Measurements from ENCODE around the gene DNASE1L2. TPM values are rescaled to one million over a fixed set of nuclear protein-coding genes. Genes with fewer than 3 reads are reported as not detected.

Gene DNASE1L2
- total RNA-seq, 1 donor from 2014 or later = 2.1 TPM

DNA sequence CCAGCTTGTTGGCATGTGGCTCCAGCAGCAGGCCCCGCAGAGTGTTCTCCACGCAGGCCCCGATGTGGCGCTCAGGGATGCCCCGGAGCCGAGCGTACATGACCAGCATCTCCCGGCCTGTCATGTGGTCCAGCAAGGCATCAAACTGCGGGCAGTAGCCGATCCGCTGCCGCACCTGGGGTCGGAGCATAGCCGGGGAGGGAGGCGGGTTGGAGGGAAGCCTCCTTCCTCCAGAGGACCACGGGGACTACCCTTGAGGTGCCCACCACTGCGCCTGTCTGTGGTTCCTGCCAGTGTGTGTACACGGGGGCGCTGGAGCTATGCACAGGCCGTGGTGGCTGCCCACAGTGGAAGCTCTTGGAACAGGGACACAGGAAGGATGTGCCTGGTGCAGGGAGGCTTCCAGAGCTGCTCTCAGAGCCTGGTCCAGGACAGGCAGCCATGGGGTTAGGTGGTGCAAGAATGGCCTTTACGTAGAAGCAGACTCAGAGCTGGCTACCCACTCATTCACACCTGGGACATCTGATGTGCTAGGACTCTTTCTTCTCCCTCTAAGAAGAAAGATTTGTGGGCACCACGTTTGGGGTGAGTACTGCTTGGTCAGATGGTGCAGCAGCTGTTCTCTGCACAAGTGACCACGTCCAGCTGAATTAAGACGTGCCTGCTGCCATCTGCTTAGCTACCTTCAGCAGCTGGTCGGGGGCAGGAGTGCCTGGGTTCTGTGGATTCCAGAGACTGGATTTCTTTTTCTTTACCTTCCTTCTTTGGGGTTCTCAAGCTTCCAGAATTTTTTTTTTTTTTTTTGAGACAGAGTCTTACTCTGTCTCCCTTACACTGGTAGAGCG lies 42.9 kb downstream of the DNASE1L2 start:
- Mint-ChIP-seq H3K36me3 (ENCODE audit: insufficient read depth) (no peaks in the 10 kb centered on the region), H3K27me3 (peaks cover 8% of the 10 kb centered on the region), H3K4me3 (ENCODE audit: low read depth) (no peak overlapping the region), H3K9me3 (ENCODE audit: low read depth) (no peaks in the 10 kb centered on the region), H3K4me1 (ENCODE audit: low read depth) (no peaks in the 10 kb centered on the region), H3K27ac (no peak overlapping the region)
- TF ChIP-seq, protein P1, sequence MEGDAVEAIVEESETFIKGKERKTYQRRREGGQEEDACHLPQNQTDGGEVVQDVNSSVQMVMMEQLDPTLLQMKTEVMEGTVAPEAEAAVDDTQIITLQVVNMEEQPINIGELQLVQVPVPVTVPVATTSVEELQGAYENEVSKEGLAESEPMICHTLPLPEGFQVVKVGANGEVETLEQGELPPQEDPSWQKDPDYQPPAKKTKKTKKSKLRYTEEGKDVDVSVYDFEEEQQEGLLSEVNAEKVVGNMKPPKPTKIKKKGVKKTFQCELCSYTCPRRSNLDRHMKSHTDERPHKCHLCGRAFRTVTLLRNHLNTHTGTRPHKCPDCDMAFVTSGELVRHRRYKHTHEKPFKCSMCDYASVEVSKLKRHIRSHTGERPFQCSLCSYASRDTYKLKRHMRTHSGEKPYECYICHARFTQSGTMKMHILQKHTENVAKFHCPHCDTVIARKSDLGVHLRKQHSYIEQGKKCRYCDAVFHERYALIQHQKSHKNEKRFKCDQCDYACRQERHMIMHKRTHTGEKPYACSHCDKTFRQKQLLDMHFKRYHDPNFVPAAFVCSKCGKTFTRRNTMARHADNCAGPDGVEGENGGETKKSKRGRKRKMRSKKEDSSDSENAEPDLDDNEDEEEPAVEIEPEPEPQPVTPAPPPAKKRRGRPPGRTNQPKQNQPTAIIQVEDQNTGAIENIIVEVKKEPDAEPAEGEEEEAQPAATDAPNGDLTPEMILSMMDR (IDR thresholded peaks at IDR 0.05; ENCODE audit: unreplicated experiment) = no peak
- no peak for DNase-seq (ENCODE audit: low spot score, unreplicated experiment)

GRCh38 chr16:2280461-2280860 lies 44.2 kb downstream of the DNASE1L2 start:
- no peak overlapping the region for H3K27ac Mint-ChIP-seq
- H3K36me3 Mint-ChIP-seq (ENCODE audit: insufficient read depth) = no peaks in the 10 kb centered on the region
- DNase-seq (ENCODE audit: low spot score, unreplicated experiment) = no peak
- H3K27me3 Mint-ChIP-seq = peaks cover 8% of the 10 kb centered on the region
- no peaks in the 10 kb centered on the region for H3K4me1 Mint-ChIP-seq (ENCODE audit: low read depth)
- H3K4me3 Mint-ChIP-seq (ENCODE audit: low read depth) = no peak overlapping the region
- TF ChIP-seq, protein P1 (IDR thresholded peaks at IDR 0.05; ENCODE audit: unreplicated experiment) = no peak
- no peaks in the 10 kb centered on the region for H3K9me3 Mint-ChIP-seq (ENCODE audit: low read depth)

GRCh38 chr16:2280981-2281542 lies 44.8 kb downstream of the DNASE1L2 start:
- Mint-ChIP-seq H3K36me3 (ENCODE audit: insufficient read depth) (no peaks in the 10 kb centered on the region), H3K4me1 (ENCODE audit: low read depth) (no peaks in the 10 kb centered on the region), H3K4me3 (ENCODE audit: low read depth) (no peak overlapping the region), H3K9me3 (ENCODE audit: low read depth) (no peaks in the 10 kb centered on the region), H3K27ac (no peak overlapping the region), H3K27me3 (peaks cover 8% of the 10 kb centered on the region)
- TF ChIP-seq, protein P1 (IDR thresholded peaks at IDR 0.05; ENCODE audit: unreplicated experiment) = no peak
- DNase-seq (ENCODE audit: low spot score, unreplicated experiment) = no peak

GRCh38 chr16:2282262-2282661 lies 46.0 kb downstream of the DNASE1L2 start:
- TF ChIP-seq, protein P1 (IDR thresholded peaks at IDR 0.05; ENCODE audit: unreplicated experiment) = no peak
- no peak for DNase-seq (ENCODE audit: low spot score, unreplicated experiment)
- Mint-ChIP-seq H3K4me3 (ENCODE audit: low read depth) (no peak overlapping the region), H3K9me3 (ENCODE audit: low read depth) (no peaks in the 10 kb centered on the region), H3K4me1 (ENCODE audit: low read depth) (no peaks in the 10 kb centered on the region), H3K27ac (no peak overlapping the region), H3K27me3 (peaks cover 8% of the 10 kb centered on the region), H3K36me3 (ENCODE audit: insufficient read depth) (no peaks in the 10 kb centered on the region)

- Mint-ChIP-seq H3K36me3 (ENCODE audit: insufficient read depth) (no peaks in the 10 kb centered on the region), H3K9me3 (ENCODE audit: low read depth) (no peaks in the 10 kb centered on the region), H3K27me3 (peaks cover 8% of the 10 kb centered on the region), H3K4me1 (ENCODE audit: low read depth) (no peaks in the 10 kb centered on the region), H3K4me3 (ENCODE audit: low read depth) (no peak overlapping the region), H3K27ac (peak overlapping the region; percentile 82)
- no peak for DNase-seq (ENCODE audit: low spot score, unreplicated experiment)
- TF ChIP-seq, protein P1 (IDR thresholded peaks at IDR 0.05; ENCODE audit: unreplicated experiment) = no peak
Measured at GRCh38 chr16:2282866-2283555, 46.8 kb downstream of the DNASE1L2 start.
